MM.1S (cell line): ENCODE measurements around the gene COL6A5.

Experiments used
- CTCF ChIP-seq: fragments of 300-600 bp; sonication (generic); IDR thresholded peaks from 2 replicates; pipeline ENCODE4 v1.5.1; 2016; ENCODE audit warnings: antibody characterized with exemption, low read length, mixed read lengths
- EZH2 ChIP-seq: fragments of 300-600 bp; sonication (generic); optimal IDR thresholded peaks from 2 replicates; pipeline ENCODE3; 2017; ENCODE audit warnings: low read depth, mild to moderate bottlenecking, antibody characterized with exemption, low read length, mixed read lengths
- EZH2phosphoT487 ChIP-seq: fragments of 300-600 bp; sonication (generic); IDR thresholded peaks from 2 replicates; pipeline ENCODE4 v1.6.1; 2018; ENCODE audit warnings: antibody characterized with exemption, low read length

DNA sequence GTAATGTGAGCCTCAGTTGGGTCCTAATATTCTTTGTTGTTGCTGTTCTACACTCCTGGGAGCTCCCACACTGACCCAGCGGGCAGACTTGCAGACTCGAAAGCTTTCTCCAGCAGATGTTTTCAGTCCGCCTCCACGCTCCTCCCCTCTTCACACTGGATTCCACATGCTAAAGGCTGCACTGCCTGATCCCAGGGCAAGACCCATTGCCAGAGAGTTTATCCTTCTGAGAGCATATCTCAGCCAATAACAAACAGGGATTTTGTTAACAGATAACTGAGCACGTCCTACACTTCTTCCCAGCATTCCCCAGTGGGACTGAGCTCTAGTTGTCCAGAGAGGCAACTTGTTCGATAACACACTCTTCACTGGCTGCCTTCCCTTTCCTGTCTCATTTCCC is 163.5 kb downstream of the COL6A5 start:
- TF ChIP-seq CTCF (no peak), EZH2 (no peak), EZH2phosphoT487 (no peak)
